Stimulated activated naive CD4-positive, alpha-beta T cell treated with Interleukin-2 at 50 U/mL for 16 hours (primary cell): ENCODE data around the gene ERGIC3.
A peak's percentile ranks its signal among the peaks of the same experiment; 100 is the strongest.

Experiments used
- DNase-seq: peaks from one replicate; lab custom pipeline; 2025; lab: John Stamatoyannopoulos, UW

Gene ERGIC3

DNA sequence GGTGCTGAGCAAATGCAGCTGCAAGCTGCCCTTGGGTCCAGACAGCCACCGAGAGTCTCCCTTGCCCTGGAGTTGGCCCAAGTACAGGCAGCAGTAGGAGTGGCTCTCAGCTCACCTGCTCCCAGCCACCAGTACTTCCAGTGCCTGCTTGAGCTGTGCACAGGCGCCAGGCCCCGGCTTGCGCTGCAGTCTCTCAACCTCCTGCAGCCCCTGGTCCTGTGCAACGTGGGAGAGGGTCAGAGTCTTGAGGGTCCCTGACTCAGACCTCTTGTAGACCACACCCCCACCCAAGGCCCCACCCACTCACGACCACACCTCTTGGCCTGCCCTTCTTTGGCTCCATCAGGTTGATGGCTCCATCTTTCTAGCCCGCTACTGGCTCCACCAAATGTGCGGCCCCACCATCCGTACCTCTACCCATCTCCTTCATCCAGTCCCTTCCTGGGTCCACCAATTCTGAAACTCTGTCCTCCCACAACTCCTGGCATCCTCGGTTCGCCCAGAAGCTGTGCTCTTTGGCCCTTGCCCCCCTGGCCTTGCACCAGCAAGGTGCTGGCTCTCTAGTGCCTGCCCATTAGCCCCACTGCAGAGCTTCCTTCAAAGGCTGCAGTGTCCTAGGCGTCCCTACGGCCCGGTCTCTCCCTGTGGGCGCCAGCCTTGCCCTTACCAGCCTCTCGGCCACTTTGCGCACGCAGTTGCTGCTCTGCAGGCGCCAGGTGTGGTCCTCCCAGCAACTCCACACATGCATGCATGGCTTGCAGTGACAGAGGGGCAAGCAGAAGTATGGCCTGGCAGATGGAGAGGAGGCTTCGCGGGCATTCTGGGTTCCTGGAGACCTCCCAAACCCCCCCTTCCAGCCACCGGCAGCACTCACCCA is 57.3 kb downstream of the ERGIC3 start:
- DNase-seq = no peak

DNA sequence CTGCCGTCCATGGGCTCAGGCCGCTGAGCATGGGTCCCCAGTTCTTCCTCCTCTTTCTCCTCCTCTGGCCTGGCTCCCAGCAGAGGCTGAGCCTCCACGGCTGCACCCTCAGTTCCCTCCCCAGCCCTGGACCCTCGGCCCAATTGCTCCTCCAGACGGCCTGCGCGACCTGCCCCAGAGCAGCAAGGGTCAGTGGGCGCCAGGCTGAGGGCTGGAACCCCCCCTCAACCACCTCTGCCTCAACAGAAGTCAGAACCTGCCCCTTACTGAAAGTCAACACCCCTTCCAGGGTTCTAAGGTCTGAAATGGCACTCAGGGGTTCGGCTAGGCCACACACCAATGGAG is 57.9 kb downstream of the ERGIC3 start:
- no peak for DNase-seq

DNA sequence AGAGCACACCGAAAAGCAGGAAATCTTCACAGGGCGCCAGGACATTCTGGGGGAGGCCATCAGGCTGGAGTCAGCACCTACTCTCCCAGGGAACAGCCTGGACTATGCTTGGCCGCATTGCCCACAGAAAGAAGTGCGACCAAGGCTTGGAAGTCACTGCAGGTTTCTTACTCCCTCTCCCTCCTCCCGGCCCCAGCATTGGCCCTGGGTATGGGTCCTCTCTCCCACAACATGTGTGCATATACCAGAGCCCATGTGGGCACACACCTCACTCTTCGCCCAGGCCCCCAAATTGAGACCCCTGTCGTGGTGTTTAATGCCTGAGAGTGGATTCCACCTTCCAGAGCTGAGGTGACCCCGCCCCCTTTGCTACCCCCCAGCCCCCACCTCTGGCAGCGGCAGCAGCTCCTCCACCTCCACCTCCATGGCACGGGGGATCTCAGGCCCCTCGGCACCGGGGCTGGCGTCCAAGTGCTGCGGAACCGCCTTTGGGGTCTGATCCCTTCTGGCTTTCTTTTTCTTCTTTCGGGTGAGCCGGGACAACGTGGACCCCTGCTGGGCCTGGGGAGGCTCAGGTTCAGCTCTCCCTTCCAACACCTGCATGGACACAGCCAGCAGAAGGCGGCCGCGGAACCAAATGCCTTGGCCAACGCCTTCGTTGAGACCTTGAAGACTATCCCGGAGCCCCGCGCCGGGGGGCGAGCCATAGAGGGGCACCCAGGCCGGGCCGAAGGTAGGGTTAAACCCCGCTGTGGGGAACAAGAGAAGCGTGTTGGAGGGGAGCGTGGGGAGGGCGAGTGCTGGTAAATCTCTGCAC is 58.5 kb downstream of the ERGIC3 start:
- DNase-seq = no peak

DNA sequence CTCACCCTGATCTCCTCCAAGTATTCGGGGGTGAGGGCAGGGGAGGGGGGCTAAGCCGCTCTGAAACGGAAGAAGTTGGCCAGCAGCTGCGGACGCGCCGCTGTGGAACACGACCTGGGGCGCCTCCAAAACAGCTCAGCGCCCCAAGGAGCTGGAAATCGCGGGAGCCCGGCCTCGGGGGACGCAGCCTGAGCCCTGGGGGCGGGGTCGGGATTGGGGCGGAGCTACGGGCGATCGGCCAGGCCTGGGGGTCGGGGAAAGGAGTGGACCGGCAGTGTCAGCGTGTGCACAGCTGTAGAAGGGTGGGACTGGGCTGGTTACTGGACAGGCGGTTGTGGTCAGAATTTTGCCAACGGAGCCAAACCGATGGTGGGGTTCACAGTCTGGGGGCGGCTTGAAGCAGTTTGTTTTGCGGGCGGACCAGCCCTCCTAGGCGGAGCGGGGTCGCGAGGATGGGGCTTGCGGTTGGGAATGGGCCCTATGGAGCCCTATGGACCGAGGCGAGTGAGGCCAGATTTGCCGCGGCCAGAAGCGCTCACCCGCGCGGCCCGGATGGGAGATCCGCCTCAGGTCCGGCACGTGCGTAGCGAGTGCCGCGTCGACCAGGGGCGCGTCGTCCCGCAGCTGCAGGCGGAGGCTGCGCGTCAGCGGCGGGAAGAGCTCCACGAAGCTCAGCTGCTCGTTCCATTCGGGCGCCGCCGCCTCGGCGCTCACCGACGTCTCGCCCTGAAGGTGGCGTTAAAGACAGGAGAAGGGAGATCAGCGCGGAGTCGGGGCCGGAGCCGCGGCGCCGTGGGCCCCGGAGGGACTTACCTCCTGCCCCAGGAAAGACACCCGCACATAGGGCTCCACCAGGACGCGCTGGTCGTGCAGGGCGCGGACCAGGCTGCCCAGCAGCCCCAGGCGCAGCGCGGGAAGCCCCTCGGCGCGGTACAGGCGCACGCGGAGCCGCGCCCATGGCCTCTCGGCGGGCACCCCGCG is 59.4 kb downstream of the ERGIC3 start:
- peak; percentile 75 for DNase-seq

DNA sequence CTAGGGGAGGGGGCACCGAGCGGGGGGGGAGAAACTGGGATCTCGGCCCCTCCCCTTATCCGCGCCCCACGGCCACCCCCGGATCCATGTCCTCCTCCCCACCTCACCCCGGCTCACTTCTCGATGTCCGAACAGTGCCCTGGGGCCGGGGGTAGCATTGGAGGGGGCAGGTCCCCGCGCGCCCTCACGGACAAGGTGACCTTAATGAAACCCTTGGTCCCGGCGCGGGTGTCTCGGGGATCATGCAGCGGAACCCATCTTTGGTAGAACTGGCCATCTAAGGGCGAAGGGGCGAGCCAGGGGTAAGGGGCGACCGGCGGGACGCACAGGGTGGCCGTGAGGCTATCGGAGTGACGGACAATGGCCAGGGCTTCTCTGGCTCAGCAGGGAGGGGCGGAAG is 60.1 kb downstream of the ERGIC3 start:
- no peak for DNase-seq

DNA sequence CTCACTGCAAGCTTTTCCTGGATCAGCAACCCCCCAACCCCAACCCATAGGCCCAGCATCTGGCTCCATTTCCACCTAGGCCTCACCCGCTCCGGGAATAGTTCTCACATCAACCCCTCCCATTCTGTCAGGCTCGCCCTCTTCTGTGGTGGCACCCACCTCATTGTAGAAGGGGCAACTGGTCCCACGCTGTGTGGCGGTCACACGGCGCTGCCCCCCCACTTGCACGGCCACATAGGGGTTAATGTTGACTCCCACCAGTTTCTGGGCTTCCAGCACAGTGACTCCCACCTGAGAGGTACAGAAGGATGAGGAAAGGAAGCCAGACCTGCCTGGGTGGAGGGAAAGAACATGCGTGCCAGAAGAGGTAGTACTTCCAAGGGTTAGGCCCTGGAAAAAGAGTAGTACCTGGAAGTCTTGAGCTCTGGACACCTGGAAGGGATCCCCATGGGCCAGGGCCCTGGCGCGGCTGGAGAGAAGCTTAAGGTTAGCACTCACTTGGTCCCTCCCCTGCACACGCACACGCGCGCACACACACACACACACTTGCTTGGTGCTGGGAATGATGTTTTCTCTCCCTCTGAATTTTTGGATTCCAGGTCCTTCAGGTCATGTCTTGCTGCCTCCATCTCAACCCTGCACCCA is 61.1 kb downstream of the ERGIC3 start:
- no peak for DNase-seq

DNA sequence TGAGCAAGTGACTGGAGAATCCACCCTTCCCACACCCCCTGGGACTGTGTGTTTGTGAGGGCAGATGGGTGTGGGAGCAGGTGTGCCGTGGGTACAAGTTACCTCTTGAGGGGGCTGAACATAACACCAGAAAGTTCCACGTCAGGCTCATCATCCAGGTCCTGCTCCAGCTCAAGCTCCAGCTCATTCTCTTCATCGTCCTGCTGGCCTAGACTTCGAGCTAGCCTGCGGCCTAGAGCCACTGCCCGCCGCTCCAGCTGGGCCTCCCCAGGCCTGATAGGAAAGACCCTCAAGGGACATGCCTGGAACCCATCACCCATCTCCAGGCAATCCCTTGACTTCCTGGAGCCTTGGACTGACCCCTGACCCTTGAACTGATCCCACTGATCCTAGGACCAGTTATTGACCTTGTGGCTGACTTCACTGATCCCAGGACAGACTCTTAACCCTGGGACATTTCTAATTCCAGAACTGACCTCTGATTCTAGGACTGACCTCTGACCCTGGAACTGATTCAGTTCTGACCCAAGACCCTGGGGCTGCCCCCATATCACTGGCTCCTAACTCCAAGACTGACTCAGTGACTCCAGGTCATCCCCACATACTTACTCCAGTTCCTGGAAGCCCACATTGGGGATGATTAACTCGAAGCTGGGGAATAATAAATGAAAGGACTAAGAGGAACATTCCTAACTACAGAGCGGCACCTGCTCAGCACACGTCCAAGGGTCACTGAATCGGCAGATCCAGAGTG is 62.0 kb downstream of the ERGIC3 start:
- no peak for DNase-seq

DNA sequence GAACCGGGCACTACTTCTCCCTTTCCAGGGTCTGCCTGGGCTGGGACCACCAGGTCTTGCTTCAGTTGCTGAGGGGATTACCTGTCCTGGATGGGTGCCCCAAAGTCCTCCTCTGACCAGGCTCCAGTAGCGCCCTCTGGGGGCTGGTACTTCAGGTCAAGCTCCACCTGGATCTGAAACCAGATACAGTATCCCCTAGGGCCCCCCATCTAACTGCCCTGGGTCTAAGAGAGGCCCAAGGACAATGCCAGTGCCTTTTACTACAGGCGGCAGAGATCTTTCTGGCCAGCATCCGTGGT is 62.5 kb downstream of the ERGIC3 start:
- no peak for DNase-seq

DNA sequence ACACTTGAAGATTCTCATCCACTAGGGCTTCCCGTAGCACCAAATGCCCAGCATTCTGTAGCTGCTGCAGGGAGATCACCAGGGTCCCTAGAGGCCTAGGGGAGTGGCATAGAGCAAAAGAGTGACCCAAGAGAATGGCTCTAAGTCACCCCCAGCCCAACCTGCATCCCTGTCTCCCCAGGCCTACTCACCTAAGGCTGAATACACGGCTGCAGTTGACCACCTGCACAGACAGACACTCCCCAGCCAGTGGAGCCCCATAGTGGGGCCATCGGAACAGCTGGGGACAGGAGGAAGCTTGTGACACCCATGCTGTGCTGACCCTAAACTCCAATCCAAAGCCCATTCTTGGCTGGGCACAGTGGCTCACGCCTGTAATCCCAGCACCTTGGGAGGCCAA is 64.2 kb downstream of the ERGIC3 start:
- no peak for DNase-seq
